Measurements from ENCODE around the gene CBX2.
A peak's percentile ranks its signal among the peaks of the same experiment; 100 is the strongest.

Gene CBX2

GRCh38 chr17:79802039-79802735, 24.2 kb downstream of the CBX2 start:
- no peak for DNase-seq

DNA sequence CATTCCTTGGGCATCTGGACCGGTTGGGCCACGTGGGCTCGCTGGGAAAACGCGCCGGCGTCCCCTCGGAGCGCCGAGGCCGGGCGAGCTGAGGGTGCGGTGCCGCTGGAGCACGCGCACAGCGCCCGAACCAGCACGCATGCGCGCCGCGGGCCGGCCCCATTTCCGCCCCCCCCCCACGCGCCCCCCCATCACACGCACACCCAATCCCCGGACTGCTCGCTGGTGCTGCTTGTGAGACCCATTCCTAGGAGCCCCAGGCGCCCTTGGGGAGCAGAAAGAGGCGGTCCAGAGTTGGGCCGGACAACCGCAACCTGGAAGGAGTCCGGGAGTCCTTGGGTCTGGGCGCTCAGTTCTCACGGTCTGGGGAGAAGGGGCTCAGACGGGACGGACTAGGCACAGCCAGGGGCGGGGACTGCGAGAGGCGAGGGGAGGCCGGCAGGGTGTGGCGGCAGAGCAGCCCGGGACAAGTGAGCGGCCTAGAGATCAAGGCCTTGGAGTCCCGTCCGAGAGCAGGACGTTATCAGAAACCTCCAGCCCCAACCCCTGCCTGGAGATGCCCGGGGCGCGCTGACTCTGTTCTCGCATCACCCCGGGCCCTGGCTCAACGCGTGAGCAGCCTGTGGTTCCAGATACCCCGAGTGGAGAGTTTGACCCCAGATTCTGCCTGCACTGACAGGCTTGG, 24.9 kb downstream of the CBX2 start:
- DNase-seq, result no peak

GRCh38 chr17:79803421-79803996, 25.6 kb downstream of the CBX2 start:
- no peak for DNase-seq

GRCh38 chr17:79803997-79804855, 26.3 kb downstream of the CBX2 start:
- DNase-seq, result peak; percentile 84

DNA sequence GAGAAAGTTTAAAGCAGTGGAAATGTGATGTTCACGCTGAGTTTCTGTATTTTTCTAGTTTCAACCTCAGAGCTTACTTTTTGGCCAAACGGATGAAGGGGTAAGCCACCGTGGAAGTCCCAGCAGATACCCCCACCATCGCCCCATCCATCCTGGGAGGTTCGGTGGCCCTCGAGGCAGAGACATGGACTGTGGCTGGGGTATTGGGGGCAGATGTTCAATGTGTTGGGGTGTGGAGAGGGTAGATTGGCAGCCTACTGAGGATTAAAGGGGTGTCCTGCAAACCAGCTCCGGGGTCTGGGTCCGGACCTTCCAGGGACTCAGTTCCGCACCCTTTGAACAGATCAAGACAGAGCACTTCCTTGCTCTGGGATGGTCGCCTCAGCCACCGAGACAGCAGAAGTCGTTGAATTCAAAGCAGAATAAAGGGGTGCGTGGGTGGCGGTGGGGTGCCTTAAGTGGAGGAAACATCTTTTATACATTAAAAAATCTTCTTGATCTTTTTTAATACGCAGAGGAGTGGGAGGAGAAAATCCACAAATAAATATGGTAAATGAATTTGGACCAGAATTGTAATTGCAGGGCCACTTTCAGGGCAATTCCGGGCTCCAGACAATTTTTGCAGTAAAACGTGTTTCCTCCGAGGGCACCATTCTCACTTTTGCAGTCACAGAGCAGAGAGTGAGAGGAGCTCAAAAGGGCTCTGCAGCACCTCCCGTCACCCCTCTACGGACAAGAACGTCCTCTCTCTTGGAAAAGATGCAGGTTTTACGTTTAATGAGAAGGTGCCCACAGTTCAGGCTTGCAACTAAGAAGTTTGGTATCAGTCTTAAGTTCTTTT, 27.1 kb downstream of the CBX2 start:
- no peak for DNase-seq

GRCh38 chr17:79806446-79806760, 28.5 kb downstream of the CBX2 start:
- DNase-seq, result no peak

- no peak for DNase-seq
Measured at GRCh38 chr17:79806863-79807720, 29.1 kb downstream of the CBX2 start.

DNA sequence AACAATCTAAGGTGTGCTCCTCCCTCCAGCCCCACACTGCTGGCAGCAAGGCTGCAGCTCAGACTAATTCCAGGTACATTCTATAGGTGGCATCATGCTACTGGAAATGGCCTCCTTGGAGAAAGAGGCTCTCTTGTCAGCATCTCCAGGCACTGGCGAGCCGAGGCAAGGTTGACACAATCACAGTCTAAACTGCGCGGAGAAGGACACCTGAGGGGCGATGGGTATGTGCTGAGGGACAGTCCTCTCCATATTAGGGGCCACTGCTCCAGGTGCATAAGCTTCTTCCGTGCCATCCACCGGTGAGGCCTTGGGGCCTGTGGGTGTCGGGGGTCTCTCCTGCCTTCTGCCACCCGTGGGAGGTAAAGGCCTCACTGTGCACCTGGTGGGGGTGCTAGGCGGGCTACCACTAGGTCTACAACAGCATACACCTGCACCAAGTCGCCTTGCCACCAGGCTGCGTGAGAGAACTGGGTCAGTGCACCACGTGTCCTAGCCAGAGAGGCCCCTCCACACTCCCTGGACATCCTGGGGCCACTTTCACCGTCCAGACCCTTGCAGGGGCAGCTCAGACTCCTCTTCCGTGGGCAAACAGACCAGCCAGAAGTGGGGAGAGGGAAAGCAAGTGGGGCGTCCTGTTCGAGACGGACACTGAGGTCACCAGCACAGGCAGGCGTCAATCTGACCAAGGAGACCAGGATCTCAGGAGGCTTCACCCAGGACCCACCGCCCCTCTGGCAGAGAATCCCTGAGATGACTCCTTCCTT, 31.0 kb downstream of the CBX2 start:
- DNase-seq, result no peak

- no peak for DNase-seq
Measured at GRCh38 chr17:79809530-79810129, 31.7 kb downstream of the CBX2 start.

GRCh38 chr17:79810130-79811010, 32.4 kb downstream of the CBX2 start:
- peak; percentile 79 for DNase-seq

GRCh38 chr17:79811011-79811867, 33.3 kb downstream of the CBX2 start:
- no peak for DNase-seq

DNA sequence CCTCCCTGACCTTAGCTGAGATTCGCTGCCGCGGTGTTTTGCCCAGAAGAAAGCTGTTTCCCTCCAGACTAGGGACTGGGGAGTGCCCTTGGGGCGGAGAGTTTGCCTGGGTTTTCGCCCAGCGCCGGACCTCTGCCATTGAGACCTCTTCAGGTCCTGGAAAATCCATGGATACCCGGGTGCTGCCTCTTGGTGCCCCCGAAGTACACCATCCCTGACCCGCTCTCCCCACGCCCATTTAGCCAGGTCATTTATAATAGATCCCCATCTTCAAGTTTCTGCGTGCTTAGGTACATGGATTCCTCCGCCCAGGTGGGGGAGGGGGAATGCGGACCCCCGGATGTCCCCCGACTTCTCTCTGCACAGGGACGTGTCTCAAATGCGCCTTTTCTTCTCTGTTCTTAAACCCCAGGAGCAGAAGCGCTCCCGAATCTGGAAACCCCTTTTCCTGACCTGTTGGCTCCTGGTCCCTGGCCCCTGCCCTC, 34.0 kb downstream of the CBX2 start:
- DNase-seq, result no peak

- DNase-seq, result no peak
Measured at GRCh38 chr17:79812353-79813258, 34.7 kb downstream of the CBX2 start.

DNA sequence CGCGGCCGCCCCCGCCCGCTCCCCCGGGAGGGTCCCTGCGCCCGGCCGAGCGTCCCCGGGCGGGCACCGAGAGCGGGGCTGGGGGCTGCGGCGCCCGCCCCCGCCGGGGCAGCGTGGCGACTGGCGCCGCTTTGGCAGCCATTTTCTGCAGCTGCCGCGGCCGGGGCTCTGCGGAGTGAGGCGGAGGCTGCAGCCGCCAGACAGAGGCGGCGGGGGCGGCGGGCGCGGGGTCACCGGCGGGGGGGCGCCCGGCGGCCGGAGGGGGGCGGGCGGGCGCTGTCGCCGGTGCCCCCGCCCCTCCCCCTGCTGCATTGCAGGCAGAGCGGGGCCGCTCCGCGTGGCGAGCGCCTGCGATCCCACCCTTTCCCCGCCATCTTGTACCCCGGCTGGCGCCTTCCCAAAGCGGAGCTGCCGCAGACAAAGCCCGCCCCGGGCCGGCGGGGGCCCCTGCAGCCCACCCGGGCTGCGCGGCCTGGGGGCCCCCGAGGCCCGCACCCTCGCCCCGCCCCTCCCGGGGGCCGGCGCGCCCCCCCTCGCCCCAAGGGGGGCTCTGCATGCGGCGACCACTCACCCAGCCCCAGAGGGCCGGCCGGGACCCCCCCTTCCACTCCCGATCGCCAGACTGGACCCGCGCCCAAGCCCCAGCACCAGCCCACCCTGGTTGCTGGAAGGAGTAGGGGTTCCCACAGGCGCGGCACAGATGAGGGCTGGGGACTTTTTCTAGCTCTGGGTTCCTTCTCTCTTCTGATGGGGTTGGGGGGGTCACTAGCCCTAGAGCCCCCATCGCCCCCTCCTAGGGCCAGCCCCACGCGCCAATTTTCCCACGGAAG, 35.6 kb downstream of the CBX2 start:
- DNase-seq, result no peak

DNA sequence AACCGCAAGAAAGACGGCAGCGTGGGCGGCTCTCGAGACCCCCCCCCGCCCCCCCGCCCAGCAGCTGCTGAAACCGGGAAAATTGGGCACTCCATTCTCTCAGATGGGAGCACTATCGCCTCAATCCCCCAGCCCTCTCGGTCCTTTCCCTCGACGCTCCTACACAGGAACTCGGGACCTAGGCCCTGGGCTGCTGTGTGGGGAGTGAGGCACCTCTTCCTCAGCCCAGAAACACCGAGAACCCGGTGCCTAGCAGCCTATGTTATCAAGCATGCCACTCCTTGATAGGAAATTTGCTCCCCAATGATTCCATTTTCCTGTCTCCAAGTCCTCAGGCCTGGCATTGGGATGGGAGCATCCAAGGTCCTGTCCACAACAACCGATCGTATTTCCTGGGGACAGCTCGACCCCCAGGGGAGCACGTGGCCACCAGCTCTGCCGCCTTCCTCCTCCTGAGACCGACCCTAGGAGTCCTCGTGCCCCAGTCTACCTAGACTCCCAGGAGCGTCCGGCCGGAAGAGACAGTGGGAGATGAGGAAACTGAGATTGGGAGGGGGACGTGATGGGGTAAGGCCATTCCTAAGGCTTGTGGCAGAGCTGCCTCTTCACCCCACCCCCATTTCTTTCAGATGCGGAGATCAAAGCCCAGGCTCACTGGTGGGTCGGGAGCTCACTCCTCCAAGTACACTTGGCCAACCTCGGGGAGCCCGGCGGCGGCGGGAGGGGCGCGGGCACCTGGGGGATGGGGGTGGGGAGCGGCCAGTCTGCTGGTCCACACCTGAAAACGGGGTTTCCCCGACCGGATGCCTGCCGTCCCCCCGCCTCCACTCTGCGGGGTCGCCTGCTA, 36.4 kb downstream of the CBX2 start:
- DNase-seq, result no peak

Data from stimulated activated CD4-positive, alpha-beta T cell treated with anti-CD3 and anti-CD28 coated beads, Interleukin-4, amount 100 ng/mL, for 24 hours (primary cell).